Osteoblast (primary cell): ENCODE data around the gene SULT2B1. TPM values are rescaled to one million over a fixed set of nuclear protein-coding genes. Genes with fewer than 3 reads are reported as not detected.

Source experiments
- DNase-seq: peaks from one replicate; pipeline ENCODE4 v3.0.0; 2011; ENCODE audit warnings: low spot score, mixed read lengths; ENCODE audit not compliant: insufficient read length; ENCODE audit errors: missing footprints
- H2AFZ ChIP-seq: 2 replicates; pipeline ENCODE4 v1.6.0; 2011; ENCODE audit warnings: mild to moderate bottlenecking, low read length
- H3K27ac ChIP-seq: 2 replicates; pipeline ENCODE4 v1.5.1; 2011; ENCODE audit warnings: mild to moderate bottlenecking, low read depth, low read length, moderate library complexity
- H3K27me3 ChIP-seq: 2 replicates; pipeline ENCODE4 v1.6.0; 2012; ENCODE audit warnings: mild to moderate bottlenecking, control low read depth, inconsistent platforms, low read length, moderate library complexity; ENCODE audit not compliant: insufficient read depth
- H3K36me3 ChIP-seq: 2 replicates; pipeline ENCODE4 v1.5.1; 2011; ENCODE audit warnings: mild to moderate bottlenecking, low read length, control low read depth, moderate library complexity; ENCODE audit not compliant: insufficient read depth
- H3K4me1 ChIP-seq: 2 replicates; pipeline ENCODE4 v1.5.1; 2011; ENCODE audit warnings: mild to moderate bottlenecking, low read length, control low read depth, moderate library complexity; ENCODE audit not compliant: insufficient read depth
- H3K4me2 ChIP-seq: 2 replicates; pipeline ENCODE4 v1.6.0; 2011; ENCODE audit warnings: mild to moderate bottlenecking, low read length; ENCODE audit not compliant: insufficient read depth
- H3K4me3 ChIP-seq: fragments of 200-600 bp; sonication (generic); 3 replicates; pipeline ENCODE4 v1.5.1; 2012; ENCODE audit warnings: mild to moderate bottlenecking, low read length, inconsistent platforms; ENCODE audit not compliant: insufficient read depth
- H3K79me2 ChIP-seq: 2 replicates; pipeline ENCODE4 v1.6.0; 2012; ENCODE audit warnings: mild to moderate bottlenecking, low read length, control low read depth, inconsistent platforms; ENCODE audit not compliant: insufficient read depth
- H3K9me3 ChIP-seq: 2 replicates; pipeline ENCODE4 v1.5.1; 2011; ENCODE audit warnings: low read depth, low read length, control low read depth
- H4K20me1 ChIP-seq: 2 replicates; pipeline ENCODE4 v1.6.0; 2012; ENCODE audit warnings: mild to moderate bottlenecking, low read length, control low read depth; ENCODE audit not compliant: insufficient read depth
- CTCF ChIP-seq: IDR thresholded peaks from 2 replicates; pipeline ENCODE4 v1.5.1; 2011; ENCODE audit warnings: mild to moderate bottlenecking, low read depth, low read length, moderate library complexity; ENCODE audit errors: extremely low read depth
- total RNA-seq: library from RNA; depleted of rRNA; stranded (reverse); fragments of >200 nt; gene quantifications from 2 replicates; pipeline ENCODE4 v1.2.3, GENCODE V29; 2012

SULT2B1 gene
- total RNA-seq, 1 donor, result under 0.01 TPM

- Histone ChIP-seq H3K79me2 (no peaks in the 10 kb centered on the region), H3K36me3 (no peaks in the 10 kb centered on the region), H3K4me3 (no peak overlapping the region), H2AFZ (no peak overlapping the region), H3K27ac (no peak overlapping the region), H3K9me3 (no peaks in the 10 kb centered on the region), H3K4me1 (peaks cover 12% of the 10 kb centered on the region), H3K27me3 (no peaks in the 10 kb centered on the region), H3K4me2 (no peak overlapping the region), H4K20me1 (peaks cover 4% of the 10 kb centered on the region)
- DNase-seq, result peak; percentile 73
- no peak for TF ChIP-seq CTCF
These were observed 75.4 kb downstream of the SULT2B1 start for GRCh38 chr19:48627201-48627864.

GRCh38 chr19:48627865-48628314 lies 75.9 kb downstream of the SULT2B1 start:
- Histone ChIP-seq H3K4me1 (peaks cover 18% of the 10 kb centered on the region), H3K79me2 (no peaks in the 10 kb centered on the region), H3K27me3 (no peaks in the 10 kb centered on the region), H3K4me3 (no peak overlapping the region), H3K4me2 (no peak overlapping the region), H4K20me1 (peaks cover 4% of the 10 kb centered on the region), H3K36me3 (no peaks in the 10 kb centered on the region), H2AFZ (no peak overlapping the region), H3K9me3 (no peaks in the 10 kb centered on the region), H3K27ac (no peak overlapping the region)
- peak; percentile 80 for DNase-seq
- TF ChIP-seq CTCF, result no peak

- peaks cover 21% of the 10 kb centered on the region for H3K4me1 ChIP-seq
- TF ChIP-seq CTCF, result no peak
- no peak overlapping the region for H3K4me3 ChIP-seq
- H3K79me2 ChIP-seq, result no peaks in the 10 kb centered on the region
- DNase-seq, result peak; percentile 68
- H3K4me2 ChIP-seq, result no peak overlapping the region
- H3K36me3 ChIP-seq, result no peaks in the 10 kb centered on the region
- H3K27me3 ChIP-seq, result no peaks in the 10 kb centered on the region
- no peak overlapping the region for H2AFZ ChIP-seq
- H4K20me1 ChIP-seq, result peaks cover 4% of the 10 kb centered on the region
- H3K27ac ChIP-seq, result no peak overlapping the region
- H3K9me3 ChIP-seq, result no peaks in the 10 kb centered on the region
These were observed 76.7 kb downstream of the SULT2B1 start for GRCh38 chr19:48628486-48629296.

GRCh38 chr19:48629297-48629598 lies 77.3 kb downstream of the SULT2B1 start:
- Histone ChIP-seq H3K36me3 (no peaks in the 10 kb centered on the region), H3K4me3 (no peak overlapping the region), H3K4me2 (no peak overlapping the region), H2AFZ (no peak overlapping the region), H4K20me1 (peaks cover 4% of the 10 kb centered on the region), H3K27me3 (no peaks in the 10 kb centered on the region), H3K9me3 (no peaks in the 10 kb centered on the region), H3K4me1 (peaks cover 24% of the 10 kb centered on the region), H3K79me2 (no peaks in the 10 kb centered on the region), H3K27ac (no peak overlapping the region)
- TF ChIP-seq CTCF, result no peak
- no peak for DNase-seq
